Epithelial cell of proximal tubule (primary cell): ENCODE data around the gene NATD1. TPM values are rescaled to one million over a fixed set of nuclear protein-coding genes. Genes with fewer than 3 reads are reported as not detected.

ENCODE experiments used
- DNase-seq: peaks from one replicate; pipeline ENCODE4 v3.0.0-alpha.2; 2011; ENCODE audit warnings: low read depth
- H3K4me3 ChIP-seq: 2 replicates; pipeline ENCODE4 v1.5.1; 2011; ENCODE audit warnings: low read depth, mild to moderate bottlenecking, low read length
- CTCF ChIP-seq: conservative IDR thresholded peaks from 2 replicates; pipeline ENCODE4 v1.5.1; 2012; ENCODE audit warnings: low read depth, mild to moderate bottlenecking, low read length
- total RNA-seq: library from RNA; depleted of rRNA; stranded (reverse); fragments of >200 nt; gene quantifications from 2 replicates; pipeline ENCODE4 v1.2.3, GENCODE V29; 2015

The NATD1 gene
- total RNA-seq, 1 donor from 2014 or later: 6.4 TPM

- H3K4me3 ChIP-seq: no peak overlapping the region
- TF ChIP-seq CTCF: no peak
- DNase-seq: no peak
Observed at GRCh38 chr17:21272881-21273792, 19.9 kb upstream of the NATD1 start.

DNA sequence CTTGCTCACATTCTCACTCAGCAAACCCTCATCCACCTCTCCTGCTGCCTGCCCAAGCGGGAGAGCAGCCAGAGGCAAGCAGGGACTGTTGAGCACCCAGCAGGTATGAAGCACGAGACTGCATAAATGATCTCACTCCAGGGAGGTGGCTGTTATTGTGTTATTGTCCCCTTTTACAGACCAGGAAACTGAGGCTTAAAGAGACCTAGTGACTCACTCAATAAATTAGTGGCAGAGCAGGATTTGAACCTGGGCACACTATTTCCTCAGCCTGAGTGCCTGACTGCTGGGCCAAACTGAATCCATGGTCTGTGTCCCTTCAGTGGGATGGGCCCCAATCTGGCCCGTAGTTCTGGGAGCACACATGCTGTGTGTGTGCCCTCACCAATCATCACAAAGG, 19.0 kb upstream of the NATD1 start:
- H3K4me3 ChIP-seq: no peak overlapping the region
- no peak for DNase-seq
- no peak for TF ChIP-seq CTCF

DNA sequence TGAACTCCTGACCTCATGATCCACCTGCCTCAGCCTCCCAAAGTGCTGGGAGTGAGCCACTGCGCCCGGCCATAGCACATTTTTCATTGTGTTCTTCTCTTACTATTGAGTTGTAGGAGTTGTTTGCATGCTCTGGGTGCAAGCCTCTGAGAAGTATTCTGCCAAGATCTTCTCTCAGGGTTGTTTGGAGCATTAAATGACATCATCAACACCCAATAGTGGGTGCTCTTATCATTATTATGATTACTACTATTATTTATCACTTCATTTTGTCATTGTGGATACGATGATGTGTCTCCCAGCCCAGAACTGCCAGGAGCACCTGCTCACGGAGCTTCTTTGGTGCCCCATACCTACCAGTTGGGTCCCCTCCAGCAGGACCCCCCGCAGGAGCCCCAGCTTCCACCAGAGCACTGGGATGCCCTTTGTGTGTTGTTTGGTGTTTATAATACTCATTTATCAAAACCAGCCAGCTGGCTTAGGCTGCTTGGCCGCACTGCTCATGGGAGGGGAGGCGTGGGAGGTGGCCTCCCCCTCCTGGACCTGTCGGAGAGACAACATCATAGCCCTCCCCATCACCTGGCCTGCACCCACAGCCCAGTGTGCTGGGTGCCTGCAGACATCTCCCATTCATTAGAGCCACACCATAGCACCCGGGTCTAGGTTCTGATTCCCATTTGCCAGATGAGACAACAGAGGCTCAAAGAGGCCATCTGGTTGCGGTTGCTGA, 18.4 kb upstream of the NATD1 start:
- DNase-seq: no peak
- TF ChIP-seq CTCF: no peak
- no peak overlapping the region for H3K4me3 ChIP-seq

- H3K4me3 ChIP-seq: no peak overlapping the region
- no peak for TF ChIP-seq CTCF
- DNase-seq: no peak
Observed at GRCh38 chr17:21269394-21269793, 16.2 kb upstream of the NATD1 start.

DNA sequence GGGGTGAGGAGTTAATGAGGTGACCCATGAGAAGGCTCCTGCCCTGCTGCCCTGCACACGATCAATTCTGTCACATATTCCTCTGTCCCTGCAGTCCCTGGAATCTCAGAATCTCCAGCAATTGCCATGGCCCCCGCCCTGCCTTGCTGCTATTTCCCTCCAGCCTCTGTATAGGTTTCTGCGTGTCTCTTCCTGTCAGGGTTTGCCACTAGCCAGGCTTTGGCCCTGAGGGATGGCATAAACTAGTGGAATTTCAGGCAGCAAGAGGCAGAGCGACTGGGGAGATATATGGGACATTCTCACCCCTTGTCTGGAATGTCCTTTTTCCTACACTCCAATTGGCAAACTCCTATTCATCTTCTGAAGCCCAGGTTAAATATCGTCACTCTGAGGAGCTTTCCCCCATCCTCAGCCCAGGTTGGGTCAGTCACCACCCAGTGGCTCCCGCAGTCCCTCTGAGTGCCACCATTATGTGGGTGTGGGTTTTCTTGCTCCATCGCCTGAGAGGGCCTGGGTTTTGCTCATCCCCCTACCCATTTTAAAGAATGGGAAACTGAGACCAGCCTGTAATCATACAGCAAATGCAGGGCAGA, 15.5 kb upstream of the NATD1 start:
- DNase-seq: no peak
- TF ChIP-seq CTCF: no peak
- no peak overlapping the region for H3K4me3 ChIP-seq

DNA sequence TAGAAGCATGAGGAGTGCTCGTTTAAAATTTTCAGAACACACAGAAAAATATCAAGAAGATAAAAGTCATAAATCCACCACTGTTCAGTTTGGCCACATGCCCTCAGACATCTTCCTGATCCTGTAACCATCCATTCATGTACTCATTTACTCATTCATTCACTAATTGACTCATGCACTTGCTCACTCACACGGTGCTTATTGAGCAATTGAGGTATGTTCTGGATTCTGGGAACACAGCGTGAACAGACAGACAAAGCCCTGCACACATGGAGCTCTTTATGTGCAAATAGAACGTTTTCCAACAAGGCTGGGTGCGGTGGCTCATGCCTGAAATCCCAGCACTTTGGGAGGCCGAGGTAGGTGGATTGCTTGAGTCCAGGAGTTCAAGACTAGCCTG, 10.2 kb upstream of the NATD1 start:
- DNase-seq: peak; percentile 93
- TF ChIP-seq CTCF: no peak
- no peak overlapping the region for H3K4me3 ChIP-seq
